OCI-LY3 (cell line): ENCODE data around the gene SPIN1.

Source experiments
- CTCF ChIP-seq: fragments of 200-600, 300-600 bp; sonication (generic); IDR thresholded peaks from 2 replicates; pipeline ENCODE4 v1.5.1; 2014; ENCODE audit warnings: antibody characterized with exemption, low read length, low read depth
- EZH2phosphoT487 ChIP-seq: fragments of 200-600 bp; shearing (Covaris generic); IDR thresholded peaks from 2 replicates; pipeline ENCODE4 v1.6.1; 2018; ENCODE audit warnings: antibody characterized with exemption, mixed run types, low read depth

DNA sequence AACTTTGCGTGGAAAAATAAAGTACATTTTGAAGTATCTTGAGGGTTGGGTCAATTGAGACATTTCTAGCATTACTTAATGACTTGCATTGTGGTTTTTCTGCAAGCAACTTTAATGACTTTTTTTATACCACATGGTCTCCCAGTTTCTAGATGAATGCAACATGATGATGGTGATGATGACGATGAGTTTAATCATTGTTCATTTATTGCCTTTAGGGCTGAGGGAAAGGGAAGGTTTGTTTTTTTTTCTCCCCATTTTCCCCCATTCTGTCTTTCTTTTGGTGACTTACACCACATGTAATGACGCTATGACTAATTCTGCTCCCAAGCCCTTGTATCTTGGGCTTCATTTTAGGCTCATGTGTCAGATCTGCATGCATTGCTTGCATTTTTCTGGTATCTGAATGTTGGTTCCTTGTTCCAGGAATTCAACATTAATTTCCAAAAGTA, 89.1 kb downstream of the SPIN1 start:
- TF ChIP-seq CTCF = no peak
- TF ChIP-seq EZH2phosphoT487 = no peak
